Effector memory CD8-positive, alpha-beta T cell (primary cell): Measurements from ENCODE around the gene RNU6-7.

Source experiments
- ATAC-seq: fragments of 150-1000 bp; cut with Tn5 transposase; replicated peaks from 2 replicates; pipeline ENCODE4 v1.10.0; 2021; ENCODE audit warnings: mild to moderate bottlenecking, moderate library complexity
- DNase-seq, 3 experiments: peaks; one replicate each; pipeline ENCODE4 v3.0.0; 2021
- H3K27ac Mint-ChIP-seq, 2 donors: one replicate each; pipeline ENCODE4 v1.8.0; 2022; ENCODE audit warnings: mild to moderate bottlenecking in 2 of 2, mixed read lengths in 2 of 2, moderate library complexity in 2 of 2
- H3K27me3 Mint-ChIP-seq, 2 donors: one replicate each; pipeline ENCODE4 v1.8.0; 2022; ENCODE audit warnings: mixed read lengths in 2 of 2
- H3K36me3 Mint-ChIP-seq: one replicate; pipeline ENCODE4 v1.8.0; 2022; ENCODE audit warnings: mild to moderate bottlenecking, moderate library complexity, mixed read lengths; ENCODE audit not compliant: insufficient read depth
- H3K4me1 Mint-ChIP-seq, 2 donors: one replicate each; pipeline ENCODE4 v1.8.0; 2022; ENCODE audit warnings: low read depth in 2 of 2, mixed read lengths in 2 of 2
- H3K4me3 Mint-ChIP-seq, 2 donors: one replicate each; pipeline ENCODE4 v1.8.0; 2022; ENCODE audit warnings: mild to moderate bottlenecking in 2 of 2, mixed read lengths in 2 of 2, moderate library complexity in 2 of 2
- H3K9me3 Mint-ChIP-seq, 2 donors: one replicate each; pipeline ENCODE4 v1.8.0; 2022; ENCODE audit warnings: mixed read lengths in 2 of 2

RNU6-7 gene

DNA sequence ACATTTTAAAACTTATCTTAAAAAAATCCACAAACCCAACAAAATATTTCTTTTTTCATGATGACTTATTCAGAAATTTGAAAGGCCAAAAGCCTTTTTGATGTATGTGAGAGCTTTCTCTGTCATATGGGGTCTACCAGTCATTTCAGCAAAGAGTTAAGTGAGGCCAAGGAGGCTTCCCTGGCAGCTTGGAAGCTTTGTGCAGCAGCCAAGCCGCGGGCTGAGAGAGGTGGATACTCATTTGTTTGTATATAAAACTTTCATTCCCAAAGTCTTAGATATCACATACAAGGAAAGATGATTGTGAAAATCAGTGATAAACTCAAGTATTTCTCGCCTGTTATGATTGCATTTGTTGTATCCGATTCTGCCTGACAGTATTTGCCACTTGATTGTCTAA is 49.7 kb downstream of the RNU6-7 start:
- DNase-seq (no peak), ATAC-seq (no peak)
- Mint-ChIP-seq H3K27ac (no peak overlapping the region), H3K9me3 (no peaks in the 10 kb centered on the region), H3K36me3 (no peaks in the 10 kb centered on the region), H3K4me3 (no peak overlapping the region), H3K27me3 (no peaks in the 10 kb centered on the region), H3K4me1 (no peaks in the 10 kb centered on the region)
